ENCODE results near the gene AOAH. TPM values are rescaled to one million over a fixed set of nuclear protein-coding genes. Genes with fewer than 3 reads are reported as not detected.
"Not testable (repeated sequence)": the region's sequence is repeated elsewhere in the genome, so short reads cannot be mapped to it uniquely, and the experiment has no call there.

The AOAH gene
- total RNA-seq, 1 donor from 2014 or later: 1.6 TPM

DNA sequence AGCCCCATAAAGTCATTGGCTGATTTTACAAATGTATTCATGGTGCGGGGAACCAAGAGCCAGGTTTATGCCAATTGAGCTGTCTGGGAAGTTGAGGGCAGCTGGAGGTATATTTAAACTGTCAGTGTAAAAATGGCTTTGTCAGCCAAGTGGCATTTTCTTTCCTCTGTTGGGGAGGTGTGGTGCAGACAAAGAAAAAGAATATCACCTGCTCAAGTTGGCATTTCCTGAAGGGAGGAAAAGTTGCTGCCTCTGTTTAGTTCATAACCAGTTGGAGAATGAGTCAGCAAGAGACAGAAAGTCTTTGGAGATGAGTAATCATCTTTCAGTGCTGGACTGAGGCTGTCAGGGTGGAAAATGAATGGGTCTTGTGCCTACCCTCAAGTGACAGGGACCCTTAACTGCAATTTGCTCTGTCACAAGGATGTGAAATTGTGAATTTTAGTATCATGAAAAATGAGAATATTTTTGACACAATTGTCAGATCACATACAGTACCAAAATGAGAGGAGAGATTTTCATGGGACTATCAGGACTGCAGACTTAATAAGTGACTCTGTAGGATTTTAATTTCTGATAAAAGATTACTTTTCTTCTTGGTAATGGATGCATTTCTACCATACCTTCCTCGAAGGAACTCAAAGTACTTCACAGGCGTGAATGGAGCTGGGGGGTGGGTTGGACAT, 197.3 kb downstream of the AOAH start:
- intact Hi-C loops (cut with DNase I): no loop called here
- DNase-seq (ENCODE audit: low spot score): no peak

GRCh38 chr7:36523371-36524101, 200.8 kb downstream of the AOAH start:
- no peak for DNase-seq (ENCODE audit: low spot score)
- intact Hi-C loops (cut with DNase I): no loop called here

DNA sequence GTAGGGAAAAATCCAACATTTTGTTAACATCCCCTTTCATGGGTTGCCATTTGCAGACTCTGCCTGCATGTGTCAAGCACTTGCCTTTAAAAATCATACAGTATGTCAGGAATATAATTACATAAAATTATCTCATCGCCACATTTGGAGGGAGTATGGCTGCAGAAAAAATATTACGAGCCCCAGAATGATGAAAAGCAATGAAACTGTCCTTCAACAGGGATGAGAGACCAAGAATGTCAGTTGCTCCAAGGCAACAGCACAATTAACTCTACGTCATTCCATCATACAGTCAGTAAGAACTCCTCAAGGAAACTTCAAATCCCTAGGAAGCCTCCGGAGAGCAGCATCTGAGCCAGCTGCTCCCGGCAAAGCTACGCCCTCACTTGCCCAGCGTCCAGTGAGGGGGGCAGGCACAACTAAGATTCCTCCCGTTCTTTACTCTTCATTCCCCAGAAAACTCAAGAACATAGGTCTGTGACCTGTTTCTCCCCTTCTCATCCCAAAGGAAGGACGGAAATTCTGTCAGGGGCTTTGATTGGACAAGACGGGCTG, 201.8 kb downstream of the AOAH start:
- intact Hi-C loops (cut with DNase I): no loop called here
- DNase-seq (ENCODE audit: low spot score): no peak

DNA sequence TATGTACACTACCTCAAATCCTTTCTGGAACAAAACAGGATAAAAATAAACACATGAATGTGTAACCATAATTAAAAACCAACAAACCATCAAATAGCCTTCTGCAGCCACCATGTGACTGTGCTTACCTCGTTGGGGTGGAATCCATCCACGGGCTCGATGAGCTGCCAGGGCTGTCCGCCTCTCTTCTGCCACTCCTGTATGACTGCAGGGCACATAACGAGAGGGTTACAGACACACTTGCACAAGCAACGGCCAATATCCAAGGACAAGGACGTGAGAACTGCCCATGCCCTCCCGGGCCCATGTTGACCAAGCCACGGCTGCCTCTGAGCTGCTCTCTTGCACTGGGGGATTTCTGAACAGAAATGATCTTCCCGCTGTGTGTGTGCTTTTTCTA, 202.4 kb downstream of the AOAH start:
- no peak for DNase-seq (ENCODE audit: low spot score)
- intact Hi-C loops (cut with DNase I): no loop called here

- intact Hi-C loops (cut with DNase I): no loop called here
- DNase-seq (ENCODE audit: low spot score): no peak
Observed at GRCh38 chr7:36521133-36521532, 203.2 kb downstream of the AOAH start.

- no peak for DNase-seq (ENCODE audit: low spot score)
Observed at GRCh38 chr7:36515847-36516246, 208.4 kb downstream of the AOAH start.

DNA sequence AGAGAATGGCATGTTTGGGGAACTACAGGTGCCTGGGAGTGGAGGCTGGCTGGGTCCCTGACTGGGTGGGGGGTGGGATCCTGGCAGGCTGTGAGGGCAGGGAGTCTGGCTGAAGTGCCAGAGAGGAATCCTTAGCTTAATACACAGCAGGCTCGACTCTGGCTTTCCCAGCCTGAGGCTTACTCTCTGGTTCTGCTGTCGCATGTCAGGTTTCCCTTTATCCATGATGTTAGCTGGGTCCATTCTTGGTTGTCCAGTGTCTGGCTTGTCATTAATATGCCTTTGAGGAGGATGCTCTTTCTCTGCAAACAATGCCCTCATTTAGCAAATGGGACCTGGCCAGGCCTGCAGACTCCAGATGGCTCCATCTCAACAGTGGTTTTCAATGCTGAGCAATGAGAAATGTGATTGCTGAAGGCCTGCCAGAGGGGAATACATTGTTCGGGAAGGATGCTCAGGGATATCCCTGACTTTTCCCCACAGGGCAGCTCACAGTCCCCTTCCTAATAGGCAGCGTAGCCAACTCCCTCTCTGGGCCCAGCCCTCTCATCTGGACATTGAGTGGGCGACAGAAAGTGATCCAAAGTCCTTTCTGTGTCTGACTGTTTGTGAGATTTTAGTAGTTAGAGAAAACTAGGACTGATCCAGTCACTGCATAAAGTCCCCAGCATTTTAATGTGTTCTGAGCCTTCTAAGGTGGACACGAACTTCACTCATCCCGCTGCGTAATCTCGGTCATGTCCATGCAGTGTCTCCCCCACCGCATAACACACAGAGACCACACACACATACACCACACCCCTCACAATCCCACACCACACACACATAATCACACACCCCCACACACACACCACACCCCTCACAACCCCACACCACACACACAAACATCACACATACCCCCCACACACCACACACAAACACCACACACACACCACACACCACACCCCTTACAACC, 209.7 kb downstream of the AOAH start:
- DNase-seq (ENCODE audit: low spot score): no peak
- intact Hi-C loops (cut with DNase I): no loop called here

More at GRCh38 chr7:36515847-36516246, 208.4 kb downstream of the AOAH start:
- intact Hi-C loops (cut with DNase I): no loop called here

DNA sequence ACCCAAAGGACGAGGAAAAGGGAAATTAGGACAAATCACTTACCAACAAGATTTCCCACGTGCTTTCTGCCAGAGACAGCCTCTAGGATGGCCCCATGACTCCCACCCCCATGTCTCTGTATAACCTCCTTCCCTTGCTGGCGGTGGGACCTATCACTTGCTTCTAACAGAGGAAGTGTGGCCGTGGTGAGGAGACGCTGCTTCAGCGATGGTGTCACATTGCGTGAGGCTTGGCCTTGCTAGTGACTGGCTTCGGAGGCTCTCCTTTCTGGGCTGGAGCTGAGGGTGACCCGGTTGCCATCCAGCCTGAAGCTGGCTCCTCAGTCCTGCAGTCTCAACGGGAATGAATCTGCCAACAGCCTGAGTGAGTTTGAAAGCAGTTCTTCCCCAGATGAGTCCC, 210.9 kb downstream of the AOAH start:
- intact Hi-C loops (cut with DNase I): no loop called here
- DNase-seq (ENCODE audit: low spot score): no peak

DNA sequence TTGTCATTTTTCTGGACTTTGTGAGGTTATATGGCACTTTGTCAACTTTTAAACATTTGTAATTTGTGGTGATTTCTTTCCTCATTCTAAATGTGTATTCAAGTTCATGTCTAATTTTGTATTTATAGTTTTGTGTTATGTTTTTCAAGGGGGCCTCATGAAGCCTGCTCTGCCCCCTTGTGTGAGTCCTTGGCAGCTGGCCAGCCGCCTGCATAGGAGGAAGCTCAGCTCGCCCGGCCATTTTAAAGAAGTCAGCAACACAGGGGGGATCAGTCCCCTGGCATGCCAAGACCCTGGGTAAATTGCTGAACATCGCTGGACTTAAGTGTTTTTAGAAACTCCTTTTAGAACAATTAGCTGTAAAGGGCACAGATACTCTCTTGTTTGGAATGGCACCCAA, 211.7 kb downstream of the AOAH start:
- intact Hi-C loops (cut with DNase I): no loop called here

DNA sequence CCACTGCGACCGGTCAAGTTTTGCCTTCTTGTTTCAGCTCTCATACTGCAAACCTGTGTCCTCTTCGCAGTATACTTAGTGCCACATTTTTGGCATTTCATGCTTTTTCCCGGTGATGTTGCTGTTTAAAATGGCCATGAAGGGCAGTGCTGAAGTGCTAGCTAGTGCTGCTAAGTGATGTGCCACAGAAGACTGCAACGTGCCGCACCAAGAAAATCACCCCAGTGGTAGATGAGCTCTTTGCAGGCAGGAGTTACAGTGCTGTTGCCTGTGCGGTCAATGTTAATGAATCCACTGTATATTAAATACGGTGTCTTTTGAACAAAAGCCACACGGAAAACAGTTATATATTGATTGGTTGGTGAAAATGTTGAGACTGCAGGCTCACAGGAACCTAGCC, 214.3 kb downstream of the AOAH start:
- no peak for DNase-seq (ENCODE audit: low spot score)
- intact Hi-C loops (cut with DNase I): no loop called here

More for the DNA sequence above, 211.7 kb downstream of the AOAH start:
- DNase-seq (ENCODE audit: low spot score): no peak

DNA sequence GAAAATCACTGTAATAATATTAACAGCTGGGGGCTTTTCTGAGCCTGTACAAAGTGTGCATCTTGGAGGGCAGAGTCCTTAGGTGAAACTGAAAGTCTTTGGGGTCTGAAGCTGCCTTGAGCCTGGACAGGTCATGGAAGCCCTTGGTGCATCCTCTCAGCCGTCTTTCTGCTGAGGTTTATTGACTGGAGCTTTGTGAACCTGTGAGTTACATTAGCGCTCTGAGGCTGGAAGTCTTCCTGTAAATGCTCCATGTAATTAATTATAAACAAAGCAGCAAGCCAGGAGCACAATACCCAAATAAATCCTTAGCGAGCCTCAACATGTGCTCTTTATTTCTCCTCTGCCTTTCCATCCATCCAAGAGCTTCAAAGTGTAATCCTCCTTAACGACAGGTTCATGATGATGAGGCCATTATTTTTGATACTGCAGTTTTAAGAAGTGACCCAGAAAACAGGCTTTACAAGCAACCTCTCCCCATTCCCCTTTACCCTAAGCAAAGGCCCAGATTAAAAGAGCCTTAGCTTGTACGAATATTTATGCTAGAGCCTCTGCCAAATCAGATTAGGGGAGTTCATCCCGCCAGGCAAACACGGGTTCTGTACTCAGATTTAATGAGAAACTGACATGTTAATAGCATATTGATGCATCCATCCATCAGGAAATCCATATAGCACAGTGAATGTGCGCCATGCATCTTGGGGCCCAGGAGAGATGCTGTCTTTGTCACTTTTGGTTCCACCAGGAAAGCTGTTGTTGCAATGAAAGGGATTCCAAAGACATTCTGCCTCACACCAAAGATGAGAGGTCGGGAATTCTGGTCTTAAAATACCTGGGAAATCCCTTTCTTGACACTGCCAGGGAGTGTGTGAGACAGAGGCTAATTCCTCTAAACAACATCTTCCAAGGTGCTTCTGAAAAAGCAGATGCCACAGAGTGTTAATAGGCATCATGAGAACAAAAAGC, 216.5 kb downstream of the AOAH start:
- DNase-seq (ENCODE audit: low spot score): no peak
- intact Hi-C loops (cut with DNase I): no loop called here

DNA sequence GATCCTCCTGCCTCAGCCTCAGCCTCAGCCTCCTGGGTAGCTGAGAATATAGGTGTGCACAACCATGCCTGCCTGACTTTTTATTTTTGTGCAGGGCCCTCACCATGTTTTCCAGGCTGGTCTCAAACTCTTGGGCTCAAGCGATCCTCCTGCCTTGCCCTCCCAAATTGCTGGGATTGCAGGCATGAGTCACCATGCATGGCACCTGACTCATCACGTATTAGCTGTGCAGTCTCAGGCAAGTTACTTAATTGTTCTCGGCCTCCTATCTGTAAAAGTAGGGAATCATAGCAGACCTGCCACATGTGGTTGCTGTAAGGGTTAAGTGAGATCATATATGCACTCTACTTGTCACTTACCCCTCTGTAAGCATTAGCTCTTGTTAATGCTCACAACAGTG, 217.5 kb downstream of the AOAH start:
- intact Hi-C loops (cut with DNase I): no loop called here
- DNase-seq (ENCODE audit: low spot score): no peak

GRCh38 chr7:36506130-36506798, 218.0 kb downstream of the AOAH start:
- intact Hi-C loops (cut with DNase I): no loop called here
- no peak for DNase-seq (ENCODE audit: low spot score)

- intact Hi-C loops (cut with DNase I); DNase-seq (ENCODE audit: low spot score): not testable (repeated sequence)
Observed at GRCh38 chr7:36504617-36505016, 219.7 kb downstream of the AOAH start.

GRCh38 chr7:36504216-36504615, 220.1 kb downstream of the AOAH start:
- DNase-seq (ENCODE audit: low spot score); intact Hi-C loops (cut with DNase I): not testable (repeated sequence)

- no peak for DNase-seq (ENCODE audit: low spot score)
- intact Hi-C loops (cut with DNase I): no loop called here
Observed at GRCh38 chr7:36497775-36498174, 226.5 kb downstream of the AOAH start.

- intact Hi-C loops (cut with DNase I); DNase-seq (ENCODE audit: low spot score): not testable (repeated sequence)
Observed at GRCh38 chr7:36497176-36497575, 227.1 kb downstream of the AOAH start.

GRCh38 chr7:36496576-36496975, 227.7 kb downstream of the AOAH start:
- intact Hi-C loops (cut with DNase I): no loop called here

More at GRCh38 chr7:36496576-36496975, 227.7 kb downstream of the AOAH start:
- DNase-seq (ENCODE audit: low spot score): no peak
